Measurements from ENCODE around the gene TNS4. TPM values are rescaled to one million over a fixed set of nuclear protein-coding genes. Genes with fewer than 3 reads are reported as not detected.
A peak's percentile ranks its signal among the peaks of the same experiment; 100 is the strongest.

TNS4 gene
- total RNA-seq, 1 donor from 2014 or later, result not detected

DNA sequence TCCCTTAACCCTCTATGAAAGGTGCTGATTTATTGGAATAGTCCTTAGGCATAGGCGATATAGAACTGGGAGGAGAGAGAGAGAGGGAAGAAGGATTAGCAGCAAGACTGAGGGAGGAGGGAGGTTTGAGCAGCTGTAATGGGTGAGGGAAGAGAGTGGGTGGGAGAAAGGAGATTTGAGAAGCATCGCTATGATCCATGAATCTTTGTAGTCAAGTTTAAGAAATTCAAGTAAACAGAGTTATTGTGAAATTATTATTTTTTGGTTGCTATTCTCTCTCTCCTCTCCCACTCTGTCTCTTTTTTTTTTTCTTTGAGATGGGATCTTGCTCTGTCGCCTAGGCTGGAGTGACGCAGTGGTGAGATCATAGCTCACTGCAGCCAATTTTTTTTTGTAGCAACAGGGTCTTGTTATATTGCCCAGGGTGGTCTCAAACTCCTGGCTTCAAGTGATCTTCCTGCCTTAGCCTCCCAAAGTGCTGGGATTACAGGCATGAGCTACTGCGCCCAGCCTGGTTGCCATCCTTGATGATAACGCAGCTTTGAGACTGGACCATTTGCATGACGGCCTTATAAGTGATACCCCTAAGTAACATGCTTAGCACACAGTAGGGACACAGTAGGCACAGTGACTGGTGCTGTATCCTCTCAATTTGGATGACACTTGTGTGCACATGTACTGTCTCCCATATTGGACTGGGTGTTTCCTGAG is 21.0 kb upstream of the TNS4 start:
- Mint-ChIP-seq H3K27ac (ENCODE audit: unreplicated experiment) (no peak overlapping the region), H3K4me1 (ENCODE audit: low read depth, unreplicated experiment) (peaks cover 16% of the 10 kb centered on the region), H3K36me3 (ENCODE audit: low read depth, unreplicated experiment) (no peaks in the 10 kb centered on the region), H3K4me3 (ENCODE audit: unreplicated experiment) (no peak overlapping the region), H3K9me3 (ENCODE audit: unreplicated experiment) (peaks cover 13% of the 10 kb centered on the region), H3K27me3 (ENCODE audit: low read depth, unreplicated experiment) (peaks cover 5% of the 10 kb centered on the region)
- no peaks in the 10 kb centered on the region for H3K9me3 ChIP-seq (ENCODE audit: insufficient read depth, low read depth, low read length)
- H4K20me1 ChIP-seq (ENCODE audit: insufficient read depth, low read length), result no peaks in the 10 kb centered on the region
- no peaks in the 10 kb centered on the region for H3K36me3 ChIP-seq (ENCODE audit: insufficient read depth, low read length)
- DNase-seq (ENCODE audit: low read depth), result no peak
- H3K79me2 ChIP-seq (ENCODE audit: insufficient read depth, low read length), result no peaks in the 10 kb centered on the region
- no peak overlapping the region for H2AFZ ChIP-seq (ENCODE audit: low read depth, low read length)
- H3K4me2 ChIP-seq (ENCODE audit: low read length), result peak overlapping the region; percentile 7
- no peak overlapping the region for H3K4me3 ChIP-seq (ENCODE audit: insufficient read depth, low read depth, low read length)
- peaks cover 2% of the 10 kb centered on the region for H3K27me3 ChIP-seq (ENCODE audit: insufficient read depth, low read length)
- TF ChIP-seq CTCF (IDR thresholded peaks at IDR 0.05; ENCODE audit: insufficient read depth, low read depth, low read length), result no peak
- no peak for TF ChIP-seq EZH2 (IDR thresholded peaks at IDR 0.05; ENCODE audit: insufficient read depth, low read length)
- FAIRE-seq, result no peak
- peak overlapping the region; percentile 3 for H3K9ac ChIP-seq (ENCODE audit: low read length)
- H3K27ac ChIP-seq (ENCODE audit: low read depth, low read length), result peak overlapping the region; percentile 43
- peaks cover 26% of the 10 kb centered on the region for H3K4me1 ChIP-seq (ENCODE audit: insufficient read depth, low read length)

GRCh38 chr17:40520991-40521453 is 19.6 kb upstream of the TNS4 start:
- Mint-ChIP-seq H3K27ac (ENCODE audit: unreplicated experiment) (peak overlapping the region; percentile 92), H3K4me1 (ENCODE audit: low read depth, unreplicated experiment) (peaks cover 29% of the 10 kb centered on the region), H3K27me3 (ENCODE audit: low read depth, unreplicated experiment) (no peaks in the 10 kb centered on the region), H3K9me3 (ENCODE audit: unreplicated experiment) (peaks cover 13% of the 10 kb centered on the region), H3K4me3 (ENCODE audit: unreplicated experiment) (no peak overlapping the region), H3K36me3 (ENCODE audit: low read depth, unreplicated experiment) (no peaks in the 10 kb centered on the region)
- Histone ChIP-seq H3K36me3 (ENCODE audit: insufficient read depth, low read length) (no peaks in the 10 kb centered on the region), H3K4me1 (ENCODE audit: insufficient read depth, low read length) (peaks cover 37% of the 10 kb centered on the region), H3K27ac (ENCODE audit: low read depth, low read length) (peak overlapping the region; percentile 59), H4K20me1 (ENCODE audit: insufficient read depth, low read length) (no peaks in the 10 kb centered on the region), H3K79me2 (ENCODE audit: insufficient read depth, low read length) (no peaks in the 10 kb centered on the region), H3K4me3 (ENCODE audit: insufficient read depth, low read depth, low read length) (no peak overlapping the region), H3K9me3 (ENCODE audit: insufficient read depth, low read depth, low read length) (no peaks in the 10 kb centered on the region), H3K27me3 (ENCODE audit: insufficient read depth, low read length) (no peaks in the 10 kb centered on the region), H2AFZ (ENCODE audit: low read depth, low read length) (peak overlapping the region; percentile 2), H3K9ac (ENCODE audit: low read length) (peak overlapping the region; percentile 51), H3K4me2 (ENCODE audit: low read length) (peak overlapping the region; percentile 29)
- no peak for DNase-seq (ENCODE audit: low read depth)
- TF ChIP-seq EZH2 (IDR thresholded peaks at IDR 0.05; ENCODE audit: insufficient read depth, low read length) (no peak), CTCF (IDR thresholded peaks at IDR 0.05; ENCODE audit: insufficient read depth, low read depth, low read length) (no peak)
- no peak for FAIRE-seq

All from astrocyte (in vitro differentiated cells and primary cell).